Stimulated activated CD4-positive, alpha-beta T cell treated with anti-CD3 and anti-CD28 coated beads, Interleukin-1b, Interleukin-23, amount 100 ng/mL, for 1 hour (primary cell): ENCODE results near the gene TTC7B.
"Not testable (repeated sequence)": the region's sequence is repeated elsewhere in the genome, so short reads cannot be mapped to it uniquely, and the experiment has no call there.

Source experiments
- DNase-seq, 2 donors: peaks; one replicate each; pipeline ENCODE4 v3.0.0-alpha.2; 2020; ENCODE audit warnings: low read depth in 2 of 2

TTC7B gene

GRCh38 chr14:90815822-90816662 is at the start of gene TTC7B:
TSS of gene TTC7B (minus strand) at chr14:90816430. CDS start at chr14:90816295, 135 bp downstream.
- no peak for DNase-seq

GRCh38 chr14:90864741-90865140 is 48.5 kb upstream of the TTC7B start:
- DNase-seq = no peak

GRCh38 chr14:90858511-90858910 is 42.3 kb upstream of the TTC7B start:
- DNase-seq = no peak

GRCh38 chr14:90857866-90858265 is 41.6 kb upstream of the TTC7B start:
- DNase-seq = no peak

GRCh38 chr14:90856115-90856514 is 39.9 kb upstream of the TTC7B start:
- not testable (repeated sequence) for DNase-seq

GRCh38 chr14:90853116-90853515 is 36.9 kb upstream of the TTC7B start:
- DNase-seq = no peak

GRCh38 chr14:90851327-90852036 is 35.3 kb upstream of the TTC7B start:
- no peak for DNase-seq

GRCh38 chr14:90850487-90850886 is 34.3 kb upstream of the TTC7B start:
- DNase-seq = no peak

- DNase-seq = no peak
Observed at GRCh38 chr14:90849787-90850444, 33.7 kb upstream of the TTC7B start.

GRCh38 chr14:90848944-90849731 is 32.9 kb upstream of the TTC7B start:
- no peak for DNase-seq

- DNase-seq = no peak
Observed at GRCh38 chr14:90846511-90846910, 30.3 kb upstream of the TTC7B start.

- no peak for DNase-seq
Observed at GRCh38 chr14:90844321-90844720, 28.1 kb upstream of the TTC7B start.

GRCh38 chr14:90842726-90843125 is 26.5 kb upstream of the TTC7B start:
- DNase-seq = no peak

GRCh38 chr14:90840667-90841066 is 24.4 kb upstream of the TTC7B start:
- not testable (repeated sequence) for DNase-seq

- DNase-seq = no peak
Observed at GRCh38 chr14:90839889-90840266, 23.6 kb upstream of the TTC7B start.

- no peak for DNase-seq
Observed at GRCh38 chr14:90839024-90839888, 23.0 kb upstream of the TTC7B start.

GRCh38 chr14:90838531-90838930 is 22.3 kb upstream of the TTC7B start:
- not testable (repeated sequence) for DNase-seq

GRCh38 chr14:90837355-90837754 is 21.1 kb upstream of the TTC7B start:
- DNase-seq = no peak

- no peak for DNase-seq
Observed at GRCh38 chr14:90836692-90837063, 20.4 kb upstream of the TTC7B start.

- no peak for DNase-seq
Observed at GRCh38 chr14:90831821-90832220, 15.6 kb upstream of the TTC7B start.
